Subcutaneous adipose tissue (tissue), 4 donors: ENCODE results near the gene ELFN2. TPM values are rescaled to one million over a fixed set of nuclear protein-coding genes. Genes with fewer than 3 reads are reported as not detected.

ENCODE experiments used
- total RNA-seq, 4 donors: library from RNA; depleted of rRNA; stranded (reverse); fragments of >200 nt; gene quantifications; one replicate each; pipeline ENCODE4 v1.1.0, GENCODE V29; 2016
- TF ChIP-seq, protein P1 (sequence below): fragments of 450-650 bp; IDR thresholded peaks from one replicate; pipeline ENCODE4 v1.5.1; 2016; ENCODE audit warnings: low read depth, mild to moderate bottlenecking, control low read depth, antibody characterized with exemption, moderate library complexity

The ELFN2 gene
- total RNA-seq, 4 donors from 2014 or later, result not detected

DNA sequence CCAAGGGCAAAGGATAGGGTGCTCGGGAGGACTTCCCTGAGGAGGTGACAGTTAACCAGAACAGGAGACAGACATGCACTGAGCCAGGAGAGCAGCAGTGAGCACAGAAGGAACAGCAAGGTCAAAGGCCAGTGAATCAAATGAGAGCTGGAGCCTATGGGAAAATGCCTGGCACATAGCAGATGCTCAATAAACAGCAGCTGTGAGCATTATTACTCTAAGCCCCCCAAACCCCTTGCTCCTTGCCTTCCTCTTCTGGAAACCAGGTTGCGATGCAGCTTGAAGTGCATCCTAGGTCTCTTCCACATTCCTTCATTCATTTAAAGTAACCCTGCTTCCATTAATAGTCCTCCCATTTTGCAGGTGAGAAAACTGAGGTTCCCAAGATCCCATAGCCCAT is 13.0 kb downstream of the ELFN2 start:
- TF ChIP-seq, protein P1, sequence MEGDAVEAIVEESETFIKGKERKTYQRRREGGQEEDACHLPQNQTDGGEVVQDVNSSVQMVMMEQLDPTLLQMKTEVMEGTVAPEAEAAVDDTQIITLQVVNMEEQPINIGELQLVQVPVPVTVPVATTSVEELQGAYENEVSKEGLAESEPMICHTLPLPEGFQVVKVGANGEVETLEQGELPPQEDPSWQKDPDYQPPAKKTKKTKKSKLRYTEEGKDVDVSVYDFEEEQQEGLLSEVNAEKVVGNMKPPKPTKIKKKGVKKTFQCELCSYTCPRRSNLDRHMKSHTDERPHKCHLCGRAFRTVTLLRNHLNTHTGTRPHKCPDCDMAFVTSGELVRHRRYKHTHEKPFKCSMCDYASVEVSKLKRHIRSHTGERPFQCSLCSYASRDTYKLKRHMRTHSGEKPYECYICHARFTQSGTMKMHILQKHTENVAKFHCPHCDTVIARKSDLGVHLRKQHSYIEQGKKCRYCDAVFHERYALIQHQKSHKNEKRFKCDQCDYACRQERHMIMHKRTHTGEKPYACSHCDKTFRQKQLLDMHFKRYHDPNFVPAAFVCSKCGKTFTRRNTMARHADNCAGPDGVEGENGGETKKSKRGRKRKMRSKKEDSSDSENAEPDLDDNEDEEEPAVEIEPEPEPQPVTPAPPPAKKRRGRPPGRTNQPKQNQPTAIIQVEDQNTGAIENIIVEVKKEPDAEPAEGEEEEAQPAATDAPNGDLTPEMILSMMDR, result no peak

DNA sequence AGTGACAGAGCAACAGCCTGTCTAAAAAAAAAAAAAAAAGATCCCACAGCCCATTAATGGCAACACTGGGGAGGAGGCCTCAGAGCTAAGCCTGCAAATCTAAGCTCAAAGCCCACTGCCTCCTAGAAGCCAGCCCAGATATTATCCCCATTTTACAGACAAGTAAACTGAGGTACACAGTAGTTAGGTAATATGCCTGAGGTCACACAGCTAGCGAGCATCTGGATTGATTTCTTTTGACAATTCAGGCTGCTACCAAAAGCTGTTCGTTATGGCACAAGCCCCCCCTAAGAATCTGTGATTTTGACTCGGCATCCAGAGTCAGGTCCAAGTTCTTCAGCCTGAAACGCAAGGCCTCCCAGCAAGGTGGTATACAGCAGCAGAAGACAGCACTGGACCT is 13.7 kb downstream of the ELFN2 start:
- TF ChIP-seq, protein P1, result no peak

DNA sequence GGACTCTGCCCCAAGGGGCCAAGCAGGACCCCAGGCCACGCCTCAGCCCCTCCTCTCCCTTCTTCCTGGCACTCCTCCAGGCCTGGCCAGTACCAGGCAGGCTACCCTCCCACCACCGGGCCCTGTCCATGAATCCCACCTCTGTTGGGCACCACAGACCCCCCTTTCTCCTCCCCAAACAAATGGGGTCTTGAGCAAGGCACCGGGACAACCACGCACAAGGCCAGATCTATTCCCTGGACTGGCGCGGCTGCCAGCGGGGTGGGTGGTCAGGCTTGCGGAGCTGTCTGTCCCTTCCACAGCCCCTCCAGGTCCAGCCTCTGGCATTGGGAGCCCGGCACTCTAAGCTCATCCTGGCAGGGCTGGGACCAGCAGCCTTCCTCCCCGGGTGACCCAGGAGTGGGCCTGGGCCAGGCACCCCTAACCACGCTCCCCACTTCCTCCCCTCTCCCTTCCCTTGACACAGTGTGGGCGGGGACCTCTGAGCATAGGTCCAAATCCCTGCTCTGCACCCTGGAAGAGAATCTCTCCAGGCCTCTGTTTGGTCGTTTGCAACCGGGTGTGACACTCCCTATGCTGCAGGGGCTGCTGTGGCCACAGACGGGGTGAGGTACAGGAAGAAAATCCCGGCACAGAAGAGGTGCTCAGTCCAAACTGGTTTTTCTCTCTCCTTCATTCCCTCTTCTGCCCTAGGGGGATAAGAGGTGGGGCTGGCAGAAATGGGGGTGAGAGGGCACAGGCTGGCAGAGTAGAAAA is 14.6 kb downstream of the ELFN2 start:
- TF ChIP-seq, protein P1, result no peak

DNA sequence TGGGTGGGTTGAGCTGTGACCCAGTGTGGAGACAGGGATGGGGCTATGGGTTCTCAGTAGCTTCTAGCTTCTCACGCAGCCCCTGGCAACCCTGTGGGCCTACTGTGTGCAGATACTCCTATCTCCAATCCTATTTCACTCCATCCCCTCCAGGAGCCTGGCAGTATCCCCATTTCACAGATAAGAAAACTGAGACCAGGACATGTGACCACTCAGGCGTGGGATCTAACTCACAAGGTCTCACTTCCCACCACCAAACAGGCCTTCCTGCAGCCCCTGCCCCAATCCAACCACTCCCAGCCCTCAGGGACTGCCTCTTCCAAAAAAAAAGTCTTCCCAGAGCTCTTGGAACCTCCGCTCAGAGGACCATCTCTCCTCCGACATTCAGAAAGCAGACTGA is 15.6 kb downstream of the ELFN2 start:
- TF ChIP-seq, protein P1, result no peak

DNA sequence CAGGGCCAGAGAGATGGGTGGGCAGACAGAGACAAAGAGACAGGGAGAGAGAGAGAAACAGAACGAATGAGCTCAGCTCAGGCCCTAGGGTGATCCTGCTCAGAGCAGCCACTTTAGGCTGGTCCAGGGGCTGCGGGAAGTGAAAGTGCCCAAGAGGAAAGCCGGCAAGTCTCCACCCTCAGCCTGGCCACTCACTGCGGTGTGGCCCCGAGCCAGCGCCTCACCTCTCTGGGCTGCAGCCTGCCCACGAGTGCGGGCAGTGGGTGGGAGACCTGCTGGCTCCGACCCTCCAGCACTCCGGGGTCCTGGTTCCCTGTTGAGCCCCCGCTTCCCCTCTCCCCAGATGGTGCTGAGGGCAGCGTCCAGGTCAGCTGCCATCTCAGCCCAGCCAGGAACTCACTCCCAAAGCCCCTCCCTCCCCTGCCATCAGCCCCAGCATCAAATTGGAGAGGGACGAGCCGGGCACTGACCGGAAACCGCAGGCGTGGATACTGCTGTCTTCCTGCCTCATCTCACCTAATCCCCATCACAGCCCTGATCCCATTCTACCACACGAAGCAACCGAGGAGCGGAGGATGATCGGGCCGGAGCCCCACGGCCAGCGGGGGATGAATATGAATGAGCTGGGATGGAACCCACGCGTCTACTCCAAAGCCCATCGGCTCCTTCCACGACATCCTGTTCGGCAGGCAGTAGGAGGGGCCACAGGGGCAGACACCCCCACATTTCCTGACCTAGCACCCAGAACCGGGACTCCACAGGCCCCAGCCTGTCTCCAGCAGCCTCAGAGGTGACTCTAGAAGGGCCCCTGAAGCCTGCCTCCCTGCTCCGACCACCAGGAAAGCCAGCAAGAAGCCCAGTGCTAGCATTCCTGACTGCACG is 16.9 kb downstream of the ELFN2 start:
- TF ChIP-seq, protein P1, result no peak

DNA sequence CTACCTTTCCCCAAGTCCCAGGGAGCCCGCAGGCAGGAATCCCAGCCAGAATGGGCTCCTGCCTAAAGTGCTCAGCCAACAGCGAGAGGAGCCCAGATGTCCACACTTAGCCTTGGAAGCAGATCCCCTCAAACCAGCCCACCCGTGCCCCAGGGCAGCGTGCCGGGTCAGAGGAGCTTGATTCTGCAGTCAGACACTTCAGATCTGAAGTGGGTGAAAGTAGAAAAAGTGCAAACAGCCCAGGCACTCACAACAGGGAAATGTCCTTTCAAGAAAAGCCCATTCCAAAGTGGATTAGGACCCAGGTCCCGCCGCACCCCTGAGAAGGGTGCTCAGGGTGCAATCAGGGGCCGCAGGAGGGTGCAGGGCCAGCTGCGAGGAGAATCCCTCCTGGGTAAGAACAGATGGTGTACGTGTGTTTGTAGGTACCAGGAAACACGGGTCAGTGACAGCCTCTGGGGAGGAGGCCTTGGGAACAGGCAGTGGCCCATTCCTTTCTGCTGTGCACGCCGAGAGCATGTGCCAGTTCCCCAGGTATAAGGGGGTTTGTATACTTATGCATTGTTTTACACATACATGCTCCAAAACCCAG is 17.7 kb downstream of the ELFN2 start:
- TF ChIP-seq, protein P1, result no peak

DNA sequence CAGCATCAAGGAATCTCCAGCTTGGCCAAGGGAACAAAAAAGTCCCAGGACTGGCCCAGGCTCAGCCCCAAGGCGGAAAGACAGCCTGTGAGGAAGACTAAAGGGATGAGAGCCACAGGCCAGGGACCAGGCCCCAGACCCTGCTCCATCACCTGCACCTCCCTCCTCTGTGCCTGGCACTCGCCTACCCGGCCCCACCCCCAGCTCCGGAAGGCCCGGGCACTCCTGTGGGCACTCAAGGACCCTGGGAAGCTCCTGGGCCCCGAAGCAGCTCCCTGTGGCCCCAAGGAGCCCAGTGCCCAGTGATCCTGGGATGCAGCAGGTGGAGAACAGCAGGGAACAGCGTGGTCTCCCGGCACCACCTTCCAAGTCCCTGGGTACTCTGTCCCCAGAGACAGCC is 18.2 kb downstream of the ELFN2 start:
- TF ChIP-seq, protein P1, result no peak
